Stimulated activated CD4-positive, alpha-beta T cell treated with anti-CD3 and anti-CD28 coated beads, Interleukin-15, amount 100 ng/mL, for 48 hours (primary cell): Measurements from ENCODE around the gene ZNF784.

Experiments
- DNase-seq, 2 donors: peaks; one replicate each; pipeline ENCODE4 v3.0.0-alpha.2; 2020; ENCODE audit warnings: low read depth in 2 of 2

ZNF784 gene

GRCh38 chr19:55624109-55625003 is at the start of gene ZNF784:
Gene ZNF784, minus strand, starts transcription at chr19:55624566. Its CDS starts 5 bp downstream, at chr19:55624561.
- DNase-seq = peak; percentile 91 to 92

GRCh38 chr19:55673889-55674288 is 49.5 kb upstream of the ZNF784 start:
- no peak for DNase-seq

- no peak for DNase-seq
These were observed 49.1 kb upstream of the ZNF784 start for GRCh38 chr19:55673465-55673864.

GRCh38 chr19:55672418-55672817 is 48.1 kb upstream of the ZNF784 start:
- no peak for DNase-seq

GRCh38 chr19:55671054-55671378 is 46.6 kb upstream of the ZNF784 start:
- no peak for DNase-seq

- no peak for DNase-seq
These were observed 46.1 kb upstream of the ZNF784 start for GRCh38 chr19:55670280-55671053.

- DNase-seq = no peak
These were observed 45.3 kb upstream of the ZNF784 start for GRCh38 chr19:55669418-55670279.

GRCh38 chr19:55668603-55669348 is 44.4 kb upstream of the ZNF784 start:
- no peak for DNase-seq

- no peak for DNase-seq
These were observed 43.6 kb upstream of the ZNF784 start for GRCh38 chr19:55667958-55668357.

GRCh38 chr19:55667511-55667910 is 43.1 kb upstream of the ZNF784 start:
- no peak for DNase-seq

GRCh38 chr19:55667006-55667381 is 42.6 kb upstream of the ZNF784 start:
- no peak for DNase-seq

GRCh38 chr19:55666343-55667005 is 42.1 kb upstream of the ZNF784 start:
- DNase-seq = no peak

GRCh38 chr19:55663846-55664536 is 39.6 kb upstream of the ZNF784 start:
- DNase-seq = no peak

- no peak for DNase-seq
These were observed 37.5 kb upstream of the ZNF784 start for GRCh38 chr19:55661826-55662225.

- DNase-seq = no peak
These were observed 36.6 kb upstream of the ZNF784 start for GRCh38 chr19:55660991-55661390.

GRCh38 chr19:55660404-55660803 is 36.0 kb upstream of the ZNF784 start:
- DNase-seq = no peak

GRCh38 chr19:55659822-55660221 is 35.5 kb upstream of the ZNF784 start:
- no peak for DNase-seq

GRCh38 chr19:55658846-55659459 is 34.6 kb upstream of the ZNF784 start:
- DNase-seq = no peak

- DNase-seq = no peak
These were observed 32.8 kb upstream of the ZNF784 start for GRCh38 chr19:55656988-55657747.
